Measurements from ENCODE around the gene DNAJB1.
"Not testable (repeated sequence)": the region's sequence is repeated elsewhere in the genome, so short reads cannot be mapped to it uniquely, and the experiment has no call there.

Gene DNAJB1

GRCh38 chr19:14544047-14544446 is 25.9 kb upstream of the DNAJB1 start:
- H3K9me3 ChIP-seq (ENCODE audit: insufficient read depth, low read depth, low read length): no peaks in the 10 kb centered on the region
- H3K36me3 ChIP-seq (ENCODE audit: insufficient read depth, low read length): 0 out of 2 replicates have a peak, but pooled peaks cover 7% of the 10 kb centered on the region
- peaks cover 3% of the 10 kb centered on the region for H4K20me1 ChIP-seq (ENCODE audit: insufficient read depth, low read length, poor library complexity, severe bottlenecking)
- no peaks in the 10 kb centered on the region for H3F3A ChIP-seq (ENCODE audit: low read depth)
- no peaks in the 10 kb centered on the region for H3K9me2 ChIP-seq (replicated peaks; ENCODE audit: low read depth, low read length)
- peaks cover 37% of the 10 kb centered on the region; the same call in 1 of the 2 replicates for H3K79me2 ChIP-seq (ENCODE audit: insufficient read depth, low read length)
- no peaks in the 10 kb centered on the region for H3K27me3 ChIP-seq (ENCODE audit: insufficient read depth, low read length, poor library complexity, severe bottlenecking)
- TF ChIP-seq EZH2phosphoT487 (IDR thresholded peaks at IDR 0.05; ENCODE audit: borderline replicate concordance) (no peak), CTCF (conservative IDR thresholded peaks at IDR 0.05; ENCODE audit: low read length) (no peak)
- no peak overlapping the region for H3K9ac ChIP-seq (ENCODE audit: low read depth, low read length, poor library complexity, severe bottlenecking)
- H3K4me3 ChIP-seq (ENCODE audit: low read length, poor library complexity, severe bottlenecking): no peak overlapping the region
- no peak overlapping the region for H3K4me2 ChIP-seq (ENCODE audit: low read depth, low read length, poor library complexity, severe bottlenecking)
- no peak overlapping the region for H2AFZ ChIP-seq (ENCODE audit: low read length)
- H3K4me1 ChIP-seq (ENCODE audit: insufficient read depth, low read length, poor library complexity, severe bottlenecking): no peaks in the 10 kb centered on the region

GRCh38 chr19:14542711-14543328 is 24.6 kb upstream of the DNAJB1 start:
- H3F3A ChIP-seq (ENCODE audit: low read depth): no peaks in the 10 kb centered on the region
- peaks cover 3% of the 10 kb centered on the region for H4K20me1 ChIP-seq (ENCODE audit: insufficient read depth, low read length, poor library complexity, severe bottlenecking)
- H3K4me1 ChIP-seq (ENCODE audit: insufficient read depth, low read length, poor library complexity, severe bottlenecking): no peaks in the 10 kb centered on the region
- H2AFZ ChIP-seq (ENCODE audit: low read length): no peak overlapping the region
- H3K27me3 ChIP-seq (ENCODE audit: insufficient read depth, low read length, poor library complexity, severe bottlenecking): no peaks in the 10 kb centered on the region
- no peak overlapping the region for H3K4me2 ChIP-seq (ENCODE audit: low read depth, low read length, poor library complexity, severe bottlenecking)
- TF ChIP-seq CTCF (conservative IDR thresholded peaks at IDR 0.05; ENCODE audit: low read length): no peak
- TF ChIP-seq EZH2phosphoT487 (IDR thresholded peaks at IDR 0.05; ENCODE audit: borderline replicate concordance): no peak
- H3K4me3 ChIP-seq (ENCODE audit: low read length, poor library complexity, severe bottlenecking): no peak overlapping the region
- no peaks in the 10 kb centered on the region for H3K36me3 ChIP-seq (ENCODE audit: insufficient read depth, low read length)
- no peaks in the 10 kb centered on the region for H3K9me3 ChIP-seq (ENCODE audit: insufficient read depth, low read depth, low read length)
- no peak overlapping the region for H3K9ac ChIP-seq (ENCODE audit: low read depth, low read length, poor library complexity, severe bottlenecking)
- H3K79me2 ChIP-seq (ENCODE audit: insufficient read depth, low read length): peaks cover 41% of the 10 kb centered on the region
- H3K9me2 ChIP-seq (replicated peaks; ENCODE audit: low read depth, low read length): no peaks in the 10 kb centered on the region

- not testable (repeated sequence) for H3K9me3 ChIP-seq (ENCODE audit: insufficient read depth, low read depth, low read length); H3K4me1 ChIP-seq (ENCODE audit: insufficient read depth, low read length, poor library complexity, severe bottlenecking); H4K20me1 ChIP-seq (ENCODE audit: insufficient read depth, low read length, poor library complexity, severe bottlenecking); H3F3A ChIP-seq (ENCODE audit: low read depth); H3K9me2 ChIP-seq (replicated peaks; ENCODE audit: low read depth, low read length); H3K27me3 ChIP-seq (ENCODE audit: insufficient read depth, low read length, poor library complexity, severe bottlenecking); H3K4me2 ChIP-seq (ENCODE audit: low read depth, low read length, poor library complexity, severe bottlenecking); H3K4me3 ChIP-seq (ENCODE audit: low read length, poor library complexity, severe bottlenecking); H3K9ac ChIP-seq (ENCODE audit: low read depth, low read length, poor library complexity, severe bottlenecking); H3K36me3 ChIP-seq (ENCODE audit: insufficient read depth, low read length); H2AFZ ChIP-seq (ENCODE audit: low read length)
- peaks cover 46% of the 10 kb centered on the region for H3K79me2 ChIP-seq (ENCODE audit: insufficient read depth, low read length)
Measured at GRCh38 chr19:14541979-14542378, 23.8 kb upstream of the DNAJB1 start.

All from Loucy (cell line).